Osteoblast (primary cell): ENCODE measurements around the gene SPATC1L. TPM values are rescaled to one million over a fixed set of nuclear protein-coding genes. Genes with fewer than 3 reads are reported as not detected.

Source experiments
- DNase-seq: peaks from one replicate; pipeline ENCODE4 v3.0.0; 2011; ENCODE audit warnings: low spot score, mixed read lengths; ENCODE audit not compliant: insufficient read length; ENCODE audit errors: missing footprints
- H2AFZ ChIP-seq: 2 replicates; pipeline ENCODE4 v1.6.0; 2011; ENCODE audit warnings: mild to moderate bottlenecking, low read length
- H3K27ac ChIP-seq: 2 replicates; pipeline ENCODE4 v1.5.1; 2011; ENCODE audit warnings: mild to moderate bottlenecking, low read depth, low read length, moderate library complexity
- H3K27me3 ChIP-seq: 2 replicates; pipeline ENCODE4 v1.6.0; 2012; ENCODE audit warnings: mild to moderate bottlenecking, control low read depth, inconsistent platforms, low read length, moderate library complexity; ENCODE audit not compliant: insufficient read depth
- H3K36me3 ChIP-seq: 2 replicates; pipeline ENCODE4 v1.5.1; 2011; ENCODE audit warnings: mild to moderate bottlenecking, low read length, control low read depth, moderate library complexity; ENCODE audit not compliant: insufficient read depth
- H3K4me1 ChIP-seq: 2 replicates; pipeline ENCODE4 v1.5.1; 2011; ENCODE audit warnings: mild to moderate bottlenecking, low read length, control low read depth, moderate library complexity; ENCODE audit not compliant: insufficient read depth
- H3K4me2 ChIP-seq: 2 replicates; pipeline ENCODE4 v1.6.0; 2011; ENCODE audit warnings: mild to moderate bottlenecking, low read length; ENCODE audit not compliant: insufficient read depth
- H3K4me3 ChIP-seq: fragments of 200-600 bp; sonication (generic); 3 replicates; pipeline ENCODE4 v1.5.1; 2012; ENCODE audit warnings: mild to moderate bottlenecking, low read length, inconsistent platforms; ENCODE audit not compliant: insufficient read depth
- H3K79me2 ChIP-seq: 2 replicates; pipeline ENCODE4 v1.6.0; 2012; ENCODE audit warnings: mild to moderate bottlenecking, low read length, control low read depth, inconsistent platforms; ENCODE audit not compliant: insufficient read depth
- H3K9me3 ChIP-seq: 2 replicates; pipeline ENCODE4 v1.5.1; 2011; ENCODE audit warnings: low read depth, low read length, control low read depth
- H4K20me1 ChIP-seq: 2 replicates; pipeline ENCODE4 v1.6.0; 2012; ENCODE audit warnings: mild to moderate bottlenecking, low read length, control low read depth; ENCODE audit not compliant: insufficient read depth
- CTCF ChIP-seq: IDR thresholded peaks from 2 replicates; pipeline ENCODE4 v1.5.1; 2011; ENCODE audit warnings: mild to moderate bottlenecking, low read depth, low read length, moderate library complexity; ENCODE audit errors: extremely low read depth
- total RNA-seq: library from RNA; depleted of rRNA; stranded (reverse); fragments of >200 nt; gene quantifications from 2 replicates; pipeline ENCODE4 v1.2.3, GENCODE V29; 2012

SPATC1L gene
- total RNA-seq, 1 donor: 6.9 TPM

GRCh38 chr21:46131588-46131837, 52.7 kb downstream of the SPATC1L start:
- Histone ChIP-seq H3K27ac (no peak overlapping the region), H2AFZ (no peak overlapping the region), H3K27me3 (no peaks in the 10 kb centered on the region), H3K9me3 (no peaks in the 10 kb centered on the region), H3K4me2 (no peak overlapping the region), H3K36me3 (peaks cover 53% of the 10 kb centered on the region), H4K20me1 (peaks cover 43% of the 10 kb centered on the region), H3K4me1 (no peaks in the 10 kb centered on the region), H3K4me3 (no peak overlapping the region), H3K79me2 (peaks cover 8% of the 10 kb centered on the region)
- TF ChIP-seq CTCF: no peak
- no peak for DNase-seq

- Histone ChIP-seq H3K27me3 (no peaks in the 10 kb centered on the region), H3K27ac (no peak overlapping the region), H3K9me3 (no peaks in the 10 kb centered on the region), H3K79me2 (peaks cover 11% of the 10 kb centered on the region), H3K36me3 (peaks cover 58% of the 10 kb centered on the region), H3K4me3 (no peak overlapping the region), H2AFZ (no peak overlapping the region), H3K4me1 (no peaks in the 10 kb centered on the region), H4K20me1 (peaks cover 47% of the 10 kb centered on the region), H3K4me2 (no peak overlapping the region)
- TF ChIP-seq CTCF: no peak
- no peak for DNase-seq
These were observed 53.2 kb downstream of the SPATC1L start for GRCh38 chr21:46130831-46131587.

GRCh38 chr21:46129846-46130651, 54.2 kb downstream of the SPATC1L start:
- peaks cover 51% of the 10 kb centered on the region for H4K20me1 ChIP-seq
- H3K27me3 ChIP-seq: no peaks in the 10 kb centered on the region
- peaks cover 66% of the 10 kb centered on the region for H3K36me3 ChIP-seq
- H3K4me1 ChIP-seq: no peaks in the 10 kb centered on the region
- no peak overlapping the region for H3K4me2 ChIP-seq
- DNase-seq: peak; percentile 76
- H3K4me3 ChIP-seq: no peak overlapping the region
- no peak overlapping the region for H2AFZ ChIP-seq
- no peak for TF ChIP-seq CTCF
- H3K79me2 ChIP-seq: peaks cover 19% of the 10 kb centered on the region
- H3K9me3 ChIP-seq: no peaks in the 10 kb centered on the region
- no peak overlapping the region for H3K27ac ChIP-seq

- Histone ChIP-seq H2AFZ (no peak overlapping the region), H4K20me1 (peaks cover 59% of the 10 kb centered on the region), H3K4me2 (no peak overlapping the region), H3K9me3 (no peaks in the 10 kb centered on the region), H3K4me3 (no peak overlapping the region), H3K79me2 (peaks cover 29% of the 10 kb centered on the region), H3K36me3 (peaks cover 76% of the 10 kb centered on the region), H3K27me3 (no peaks in the 10 kb centered on the region), H3K27ac (no peak overlapping the region), H3K4me1 (no peaks in the 10 kb centered on the region)
- peak; percentile 56 for DNase-seq
- TF ChIP-seq CTCF: no peak
These were observed 55.2 kb downstream of the SPATC1L start for GRCh38 chr21:46128933-46129571.
